T-helper 2 cell treated with Interferon-gamma antibody and Interleukin-4, amounts not matched to agents 5 μg/mL and 100 μg/mL, for 36 hours (primary cell): ENCODE results near the gene MAGEB10.

ENCODE experiments used
- DNase-seq: peaks from one replicate; pipeline ENCODE4 v3.0.0; 2021; ENCODE audit warnings: low spot score
- H3K27ac Mint-ChIP-seq: one replicate; pipeline ENCODE4 v1.8.0; 2021; ENCODE audit warnings: mild to moderate bottlenecking, mixed read lengths
- H3K27me3 Mint-ChIP-seq: one replicate; pipeline ENCODE4 v1.8.0; 2021; ENCODE audit warnings: low read depth, mixed read lengths
- H3K36me3 Mint-ChIP-seq: one replicate; pipeline ENCODE4 v1.8.0; 2021; ENCODE audit warnings: low read depth, mixed read lengths
- H3K4me1 Mint-ChIP-seq: one replicate; pipeline ENCODE4 v1.8.0; 2021; ENCODE audit warnings: low read depth, mixed read lengths
- H3K4me3 Mint-ChIP-seq: one replicate; pipeline ENCODE4 v1.8.0; 2022; ENCODE audit warnings: mild to moderate bottlenecking, moderate library complexity, mixed read lengths
- H3K9me3 Mint-ChIP-seq: one replicate; pipeline ENCODE4 v1.8.0; 2021; ENCODE audit warnings: mixed read lengths

The MAGEB10 gene

GRCh38 chrX:27863809-27864208 is 56.0 kb downstream of the MAGEB10 start:
- peaks cover 14% of the 10 kb centered on the region for H3K9me3 Mint-ChIP-seq
- H3K4me1 Mint-ChIP-seq: no peaks in the 10 kb centered on the region
- DNase-seq: no peak
- no peaks in the 10 kb centered on the region for H3K36me3 Mint-ChIP-seq
- H3K4me3 Mint-ChIP-seq: no peak overlapping the region
- no peaks in the 10 kb centered on the region for H3K27me3 Mint-ChIP-seq
- H3K27ac Mint-ChIP-seq: no peak overlapping the region
